Bronchial epithelial cell (primary cell): ENCODE measurements around the gene LRRC27. TPM values are rescaled to one million over a fixed set of nuclear protein-coding genes. Genes with fewer than 3 reads are reported as not detected.

ENCODE experiments used
- DNase-seq: peaks from one replicate; pipeline ENCODE4 v3.0.0-alpha.2; 2010; ENCODE audit warnings: low read depth
- FAIRE-seq: peaks from 2 replicates; lab custom pipeline; 2011; peaks lifted over from hg19 to GRCh38; lab: Jason Lieb, UNC
- H3K27me3 ChIP-seq: 2 replicates; pipeline ENCODE4 v1.5.1; 2011; ENCODE audit warnings: low read length; ENCODE audit not compliant: control insufficient read depth, insufficient read depth
- H3K36me3 ChIP-seq: 2 replicates; pipeline ENCODE4 v1.5.1; 2011; ENCODE audit warnings: low read length; ENCODE audit not compliant: control insufficient read depth, insufficient read depth
- H3K4me3 ChIP-seq: 2 replicates; pipeline ENCODE4 v1.5.1; 2011; ENCODE audit warnings: mild to moderate bottlenecking, low read depth, low read length, control low read depth
- total RNA-seq: library from RNA; depleted of rRNA; stranded (reverse); fragments of >200 nt; gene quantifications from 2 replicates; pipeline ENCODE4 v1.2.1, GENCODE V29; 2014
- TF ChIP-seq, protein P1 (sequence below): IDR thresholded peaks from 2 replicates; pipeline ENCODE4 v1.5.1; 2011; ENCODE audit warnings: mild to moderate bottlenecking, moderate library complexity, low read length, control low read depth, inconsistent platforms; ENCODE audit not compliant: insufficient read depth, severe bottlenecking

LRRC27 gene
- total RNA-seq, 1 donor from 2014 or later = 4.7 TPM

DNA sequence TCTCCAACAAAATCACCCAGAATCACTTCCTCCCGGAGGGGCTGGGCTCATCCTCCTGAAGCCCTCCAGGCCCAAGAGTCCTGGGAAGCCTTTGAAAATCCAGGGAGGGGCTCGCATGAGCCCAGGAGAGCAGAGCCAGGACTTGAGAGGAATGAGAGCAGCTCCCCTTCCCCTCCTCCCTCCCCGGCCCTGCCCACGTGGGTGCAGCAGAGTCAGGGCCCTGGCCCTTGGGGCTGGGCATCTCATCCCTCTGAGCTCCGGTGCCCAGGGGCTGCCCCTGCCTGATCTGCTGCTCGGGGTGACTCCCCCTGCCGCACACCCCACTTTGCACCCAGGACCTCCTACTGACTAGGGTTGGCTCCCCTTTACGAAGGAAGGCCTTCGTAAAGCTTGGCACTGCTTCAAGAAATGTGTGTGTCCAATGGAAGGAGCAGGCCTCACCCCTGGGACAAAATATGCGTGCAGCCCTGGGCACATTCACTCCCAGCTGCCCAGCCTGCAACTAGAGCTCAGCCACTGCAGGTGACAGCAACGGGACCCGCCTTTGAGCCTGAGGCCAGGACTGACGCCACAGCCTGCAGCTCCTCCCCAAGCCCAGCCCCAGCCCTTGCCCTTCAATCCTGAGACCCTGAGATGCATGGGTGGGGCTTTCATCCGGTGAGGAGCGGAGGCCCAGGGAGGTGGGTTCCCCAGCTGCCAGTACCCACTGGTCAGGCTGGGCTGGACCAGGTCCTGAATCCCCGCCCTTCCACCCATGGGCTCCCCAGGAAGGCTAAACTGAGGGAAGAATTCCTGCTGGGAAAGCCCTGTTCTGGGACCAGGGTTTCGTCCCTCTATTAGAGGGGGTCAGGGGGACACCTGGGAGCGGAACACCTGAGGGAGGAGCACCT lies 86.8 kb downstream of the LRRC27 start:
- FAIRE-seq = no peak
- Histone ChIP-seq H3K4me3 (no peak overlapping the region), H3K36me3 (peaks cover 3% of the 10 kb centered on the region), H3K27me3 (no peaks in the 10 kb centered on the region)
- peak; percentile 32 for DNase-seq
- TF ChIP-seq, protein P1, sequence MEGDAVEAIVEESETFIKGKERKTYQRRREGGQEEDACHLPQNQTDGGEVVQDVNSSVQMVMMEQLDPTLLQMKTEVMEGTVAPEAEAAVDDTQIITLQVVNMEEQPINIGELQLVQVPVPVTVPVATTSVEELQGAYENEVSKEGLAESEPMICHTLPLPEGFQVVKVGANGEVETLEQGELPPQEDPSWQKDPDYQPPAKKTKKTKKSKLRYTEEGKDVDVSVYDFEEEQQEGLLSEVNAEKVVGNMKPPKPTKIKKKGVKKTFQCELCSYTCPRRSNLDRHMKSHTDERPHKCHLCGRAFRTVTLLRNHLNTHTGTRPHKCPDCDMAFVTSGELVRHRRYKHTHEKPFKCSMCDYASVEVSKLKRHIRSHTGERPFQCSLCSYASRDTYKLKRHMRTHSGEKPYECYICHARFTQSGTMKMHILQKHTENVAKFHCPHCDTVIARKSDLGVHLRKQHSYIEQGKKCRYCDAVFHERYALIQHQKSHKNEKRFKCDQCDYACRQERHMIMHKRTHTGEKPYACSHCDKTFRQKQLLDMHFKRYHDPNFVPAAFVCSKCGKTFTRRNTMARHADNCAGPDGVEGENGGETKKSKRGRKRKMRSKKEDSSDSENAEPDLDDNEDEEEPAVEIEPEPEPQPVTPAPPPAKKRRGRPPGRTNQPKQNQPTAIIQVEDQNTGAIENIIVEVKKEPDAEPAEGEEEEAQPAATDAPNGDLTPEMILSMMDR = no peak

DNA sequence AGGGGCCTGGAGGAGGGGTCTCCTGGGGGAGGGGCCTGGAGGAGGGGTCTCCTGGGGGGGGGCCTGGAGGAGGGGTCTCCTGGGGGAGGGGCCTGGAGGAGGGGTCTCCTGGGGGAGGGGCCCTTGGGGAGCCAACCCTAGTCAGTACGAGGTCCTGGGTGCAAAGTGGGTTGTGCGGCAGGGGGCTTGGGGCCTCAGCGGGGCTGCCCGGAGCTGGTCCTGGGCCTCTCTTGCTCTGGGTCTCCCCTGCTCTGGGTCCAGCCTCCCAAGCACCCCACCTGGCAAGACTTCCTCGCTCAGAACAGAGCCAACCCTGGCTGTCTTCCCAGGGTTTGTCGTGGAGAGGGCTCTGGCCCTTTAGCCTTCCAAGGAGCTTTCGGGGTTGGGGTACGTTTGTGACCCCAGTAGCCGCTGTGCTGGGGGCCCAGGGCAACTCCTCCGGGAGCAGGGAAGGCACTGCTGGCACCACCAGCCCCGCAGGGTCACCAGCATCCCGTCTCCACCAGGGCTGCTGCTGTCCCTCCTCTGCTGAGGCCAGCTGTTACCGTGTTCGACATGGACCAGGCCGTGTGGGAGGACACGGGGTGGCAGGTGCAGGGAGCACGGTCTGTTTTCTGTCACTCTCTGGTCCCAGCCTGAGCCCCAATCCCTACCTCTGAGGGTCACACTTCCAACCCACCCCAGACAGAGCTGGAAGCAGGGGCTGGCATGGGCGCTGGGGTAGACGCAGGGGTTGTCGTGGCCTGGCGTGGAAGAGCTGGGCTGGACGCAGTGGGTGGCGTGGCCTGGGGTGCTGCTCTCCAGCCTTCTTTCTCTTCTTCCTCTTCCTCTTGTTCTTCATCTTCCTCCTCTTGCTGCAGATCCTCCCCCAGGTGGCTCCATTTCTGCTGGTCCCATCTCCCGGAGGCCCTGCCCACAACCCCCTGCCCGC lies 87.8 kb downstream of the LRRC27 start:
- no peaks in the 10 kb centered on the region for H3K27me3 ChIP-seq
- TF ChIP-seq, protein P1 = no peak
- no peaks in the 10 kb centered on the region for H3K36me3 ChIP-seq
- DNase-seq (no peak), FAIRE-seq (no peak)
- H3K4me3 ChIP-seq = no peak overlapping the region

DNA sequence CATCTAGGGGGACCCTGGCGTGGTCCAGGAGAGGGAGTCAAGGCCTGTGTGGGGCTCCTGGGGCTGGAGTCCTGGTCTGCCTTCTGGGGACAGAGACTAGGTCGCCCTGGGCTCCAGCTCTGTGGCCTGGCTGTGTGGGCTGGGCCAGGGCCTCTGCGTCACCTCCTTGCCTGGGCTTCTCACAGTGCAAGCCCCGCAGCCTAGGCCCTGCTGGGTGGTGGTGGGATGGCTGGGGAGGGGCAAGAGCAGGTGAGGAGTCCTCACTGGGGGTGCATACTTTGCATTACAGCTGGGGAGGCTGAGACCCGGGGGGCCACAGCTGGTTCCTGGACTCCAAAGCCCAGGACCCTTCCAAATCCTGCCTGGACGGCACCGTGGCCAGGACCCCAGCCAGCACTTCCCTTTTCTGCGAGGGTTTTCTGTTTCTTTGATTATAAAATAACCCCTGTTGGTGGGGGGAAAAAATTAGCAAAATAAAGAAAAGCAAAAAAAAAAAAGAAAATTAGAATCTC lies 88.5 kb downstream of the LRRC27 start:
- DNase-seq (no peak), FAIRE-seq (no peak)
- TF ChIP-seq, protein P1 = no peak
- Histone ChIP-seq H3K4me3 (no peak overlapping the region), H3K27me3 (no peaks in the 10 kb centered on the region), H3K36me3 (no peaks in the 10 kb centered on the region)

DNA sequence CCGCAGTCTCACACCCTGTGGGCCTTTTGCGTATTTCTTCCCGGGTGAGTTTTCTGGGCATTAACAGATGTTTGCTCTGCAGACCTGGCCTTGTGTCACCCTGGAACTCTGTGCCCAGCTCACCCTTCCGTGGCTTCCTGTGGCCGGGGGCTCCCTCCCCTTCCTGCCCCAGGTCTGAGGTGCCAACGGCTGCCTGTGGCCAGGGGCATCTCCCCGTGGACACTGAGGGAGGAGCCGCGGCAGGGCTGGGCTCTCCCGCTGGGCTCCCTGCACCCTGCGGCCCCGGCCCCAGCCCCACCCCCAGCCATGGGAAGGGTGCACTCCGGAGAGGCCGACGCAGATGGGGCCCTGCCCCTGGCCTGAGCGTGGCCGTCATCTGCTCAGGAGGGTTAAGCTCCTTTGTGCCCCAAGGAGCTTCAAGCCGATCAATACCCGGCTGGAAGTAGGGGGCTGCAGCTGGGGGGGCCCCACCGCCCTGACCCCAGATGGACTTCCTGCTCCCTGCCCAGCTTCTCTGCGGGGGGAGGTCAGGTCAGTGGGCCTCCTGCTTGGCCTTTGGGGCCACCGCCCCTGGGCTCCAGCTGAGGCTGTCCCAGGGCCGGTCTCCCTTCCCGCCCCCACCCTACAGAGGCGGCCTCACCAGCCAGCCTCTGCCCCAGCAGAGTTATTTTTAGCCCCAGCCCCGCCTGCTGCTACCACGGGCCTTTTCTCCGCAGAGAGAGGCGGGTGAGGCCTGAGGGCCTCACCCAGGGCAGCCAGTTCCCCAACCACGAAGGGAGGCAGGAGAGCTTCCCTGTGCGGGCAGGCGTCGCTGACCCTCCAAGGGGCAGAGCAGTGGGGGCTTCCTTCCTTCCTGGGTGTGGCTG lies 89.2 kb downstream of the LRRC27 start:
- TF ChIP-seq, protein P1 = no peak
- no peaks in the 10 kb centered on the region for H3K27me3 ChIP-seq
- H3K36me3 ChIP-seq = no peaks in the 10 kb centered on the region
- DNase-seq (no peak), FAIRE-seq (no peak)
- no peak overlapping the region for H3K4me3 ChIP-seq
